Activated T-cell treated with anti-CD3 and anti-CD28 coated beads for 24 hours (primary cell): ENCODE data around the gene TMEM132D.

ENCODE experiments used
- DNase-seq: peaks from one replicate; pipeline ENCODE4 v3.0.0-alpha.2; 2020; ENCODE audit warnings: low read depth

Gene TMEM132D

GRCh38 chr12:129873111-129873832 is 30.6 kb downstream of the TMEM132D start:
- no peak for DNase-seq

GRCh38 chr12:129871991-129872972 is 31.5 kb downstream of the TMEM132D start:
- DNase-seq = no peak

GRCh38 chr12:129870796-129871195 is 33.0 kb downstream of the TMEM132D start:
- no peak for DNase-seq

- DNase-seq = no peak
These were observed 33.7 kb downstream of the TMEM132D start for GRCh38 chr12:129870136-129870535.

GRCh38 chr12:129868575-129868974 is 35.2 kb downstream of the TMEM132D start:
- no peak for DNase-seq

GRCh38 chr12:129863938-129864337 is 39.9 kb downstream of the TMEM132D start:
- no peak for DNase-seq

- DNase-seq = no peak
These were observed 41.2 kb downstream of the TMEM132D start for GRCh38 chr12:129862561-129863175.

GRCh38 chr12:129861951-129862350 is 41.9 kb downstream of the TMEM132D start:
- no peak for DNase-seq

- DNase-seq = no peak
These were observed 49.2 kb downstream of the TMEM132D start for GRCh38 chr12:129854591-129854990.

- DNase-seq = no peak
These were observed 52.5 kb downstream of the TMEM132D start for GRCh38 chr12:129851296-129851695.

- no peak for DNase-seq
These were observed 54.9 kb downstream of the TMEM132D start for GRCh38 chr12:129848876-129849275.

- no peak for DNase-seq
These were observed 56.8 kb downstream of the TMEM132D start for GRCh38 chr12:129847063-129847462.

GRCh38 chr12:129844662-129845220 is 59.1 kb downstream of the TMEM132D start:
- no peak for DNase-seq

GRCh38 chr12:129841251-129841650 is 62.6 kb downstream of the TMEM132D start:
- DNase-seq = no peak

GRCh38 chr12:129840145-129840884 is 63.5 kb downstream of the TMEM132D start:
- DNase-seq = no peak

- DNase-seq = no peak
These were observed 64.1 kb downstream of the TMEM132D start for GRCh38 chr12:129839679-129840078.

- DNase-seq = no peak
These were observed 72.5 kb downstream of the TMEM132D start for GRCh38 chr12:129831294-129831693.

- no peak for DNase-seq
These were observed 73.0 kb downstream of the TMEM132D start for GRCh38 chr12:129830796-129831195.

- no peak for DNase-seq
These were observed 75.9 kb downstream of the TMEM132D start for GRCh38 chr12:129827866-129828384.

GRCh38 chr12:129827102-129827865 is 76.5 kb downstream of the TMEM132D start:
- DNase-seq = no peak

- no peak for DNase-seq
These were observed 77.6 kb downstream of the TMEM132D start for GRCh38 chr12:129826273-129826672.
